Measurements from ENCODE around the gene RXRB.
A peak's percentile ranks its signal among the peaks of the same experiment; 100 is the strongest.

The RXRB gene

DNA sequence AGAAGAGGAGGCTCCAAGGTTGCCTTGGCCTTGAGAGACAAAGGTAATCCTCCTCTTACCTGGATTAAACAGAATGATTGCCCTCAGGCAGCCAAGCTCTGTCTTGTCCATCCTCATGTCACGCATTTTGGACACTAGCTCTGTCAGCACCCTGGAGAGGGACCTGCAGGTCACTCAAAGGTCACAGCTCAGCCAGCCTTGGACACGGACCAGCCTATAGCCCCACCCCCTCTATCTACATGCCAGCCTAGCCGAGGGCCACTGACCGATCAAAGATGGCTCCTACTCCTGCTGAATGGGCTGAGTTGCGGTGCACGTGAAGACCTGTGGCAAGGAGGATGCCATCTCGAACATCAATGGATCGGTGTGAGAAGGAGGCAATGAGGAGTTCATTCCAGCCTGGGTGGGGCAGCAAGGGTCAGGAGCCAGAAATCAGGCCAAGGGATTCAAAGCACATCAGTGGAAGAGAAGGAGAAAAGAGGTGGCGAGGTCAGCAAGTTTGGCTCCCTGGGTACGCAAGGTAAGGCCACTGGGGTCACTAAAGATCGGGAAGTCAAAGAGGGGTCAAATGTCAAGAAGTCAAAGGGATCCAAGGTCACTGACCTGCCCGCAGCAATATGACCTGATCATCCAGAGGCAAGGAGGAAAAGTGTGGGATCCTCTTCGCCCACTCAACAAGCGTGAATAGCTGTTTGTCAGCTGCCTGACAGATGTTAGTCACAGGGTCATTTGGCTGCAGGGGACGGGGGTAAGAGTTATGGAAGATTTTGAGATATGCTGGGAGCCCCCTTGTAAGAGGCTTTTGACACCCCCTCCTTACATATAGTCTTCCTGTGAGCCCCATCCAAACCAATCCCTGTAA lies 4.9 kb downstream of the RXRB start:
- no peak for DNase-seq

DNA sequence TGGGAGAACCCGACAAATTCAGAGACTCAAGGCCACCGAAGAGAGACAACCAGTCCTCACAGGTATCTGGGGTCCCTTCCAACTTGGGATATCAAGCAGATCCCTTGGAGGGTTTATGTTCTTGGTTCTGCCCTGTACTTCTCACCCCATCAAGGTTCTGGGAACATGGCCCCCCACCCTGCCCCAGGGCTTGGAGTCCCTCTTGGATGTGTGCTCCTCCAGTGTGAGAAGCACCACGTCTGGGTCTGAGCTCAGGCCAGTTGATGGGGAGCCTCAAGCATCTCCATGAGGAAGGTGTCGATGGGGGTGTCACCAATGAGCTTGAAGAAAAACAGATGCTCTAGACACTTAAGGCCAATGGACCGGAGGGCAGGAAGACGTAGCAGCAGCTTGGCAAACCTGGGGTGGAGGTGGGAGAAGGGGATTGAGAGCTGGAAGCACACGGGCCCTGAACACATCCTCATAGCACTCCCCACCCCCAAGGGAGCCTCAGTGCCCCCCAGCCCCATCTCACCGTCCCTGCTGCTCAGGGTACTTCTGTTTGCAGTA lies 6.0 kb downstream of the RXRB start:
- no peak for DNase-seq

DNA sequence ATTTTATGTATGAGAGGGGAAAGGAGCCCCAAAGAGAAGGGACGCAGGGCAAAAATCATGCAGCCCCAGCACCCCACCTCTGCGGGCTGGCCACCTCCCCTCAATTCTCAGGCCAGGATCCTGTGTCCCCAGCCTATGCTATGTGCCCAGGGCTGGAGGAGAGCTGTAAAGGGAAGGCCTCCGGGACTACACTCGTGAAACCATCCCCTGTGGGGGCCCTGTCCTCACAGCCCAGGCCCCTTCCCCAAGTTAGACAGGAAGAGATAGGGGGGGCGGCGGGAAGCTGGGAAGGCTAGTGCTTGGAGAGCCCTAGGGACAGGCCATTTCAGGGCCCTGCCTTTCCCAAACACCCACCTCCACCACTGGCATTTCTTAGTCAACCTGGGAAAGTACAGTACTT lies 6.8 kb downstream of the RXRB start:
- no peak for DNase-seq

DNA sequence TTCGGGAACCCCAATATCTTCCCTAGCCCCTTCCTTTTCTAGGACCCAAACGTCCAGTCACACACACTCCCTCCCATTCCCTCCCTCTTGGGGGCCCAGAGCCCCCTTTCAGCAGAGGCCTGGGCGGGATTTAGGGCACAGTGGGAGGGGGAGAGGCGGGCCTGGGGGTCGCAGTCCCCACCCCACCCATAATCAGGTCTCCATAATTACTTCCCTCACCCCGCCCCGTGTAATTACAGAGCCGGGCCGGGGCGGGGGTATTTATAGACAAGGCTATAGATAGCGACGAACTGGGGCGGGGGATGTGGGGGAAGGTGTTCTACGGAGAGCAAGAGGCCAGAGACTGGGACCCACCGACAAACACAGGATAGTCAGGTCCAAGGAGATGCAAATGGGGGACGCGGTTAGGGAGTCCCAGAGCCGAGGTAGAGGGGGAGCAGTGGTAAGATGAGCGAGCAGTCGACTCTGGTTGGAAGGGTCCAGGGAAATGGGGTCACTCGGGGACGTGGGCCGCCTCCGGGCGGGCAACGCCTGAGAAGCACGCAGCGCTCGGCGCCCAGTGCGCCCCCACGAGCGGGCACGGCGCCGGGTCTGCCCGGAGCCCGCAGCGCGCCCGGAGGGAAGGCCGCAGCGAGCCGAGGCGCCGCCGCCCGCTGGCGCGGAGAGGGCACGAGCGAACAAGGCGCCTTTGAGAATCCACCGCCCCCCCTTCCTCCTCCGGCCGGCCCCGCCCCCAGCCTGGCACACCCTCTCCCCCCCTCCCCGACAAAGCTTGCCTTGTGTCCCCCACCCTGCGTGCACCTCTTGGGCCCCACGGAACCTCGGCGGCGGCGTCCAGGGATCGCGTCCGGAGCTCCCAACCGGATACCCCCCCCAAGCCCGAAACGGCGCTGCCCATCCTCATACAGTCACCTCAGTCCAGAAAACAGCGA lies 7.5 kb downstream of the RXRB start:
- peak in 1 of 2 donors; percentile 34 for DNase-seq

DNA sequence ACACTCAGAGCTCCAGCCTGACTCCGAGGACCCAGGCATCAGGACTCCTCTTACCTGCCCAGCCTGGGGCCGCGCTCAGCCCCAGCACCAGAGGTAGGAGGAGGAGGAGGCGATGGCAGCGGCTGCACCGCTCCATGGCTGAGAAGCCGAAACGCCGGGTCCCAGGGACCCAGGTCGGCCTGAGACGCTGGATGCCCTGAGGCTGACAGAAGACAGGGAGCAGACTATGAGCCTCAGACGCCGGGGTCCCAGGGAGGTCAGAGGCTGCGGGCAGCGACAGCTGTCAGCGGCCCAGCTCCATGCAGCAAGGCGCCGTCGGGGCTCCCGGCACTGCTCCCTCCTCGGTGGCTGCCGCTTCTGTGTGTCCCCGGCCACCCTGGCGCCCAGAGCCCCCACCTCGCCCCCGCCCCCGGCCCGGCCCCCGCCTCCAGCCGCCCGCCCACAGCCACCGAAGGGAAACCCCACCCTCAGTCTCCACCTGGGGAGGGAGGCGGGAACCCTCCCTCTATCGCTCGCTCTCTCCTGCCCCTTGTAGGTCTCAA lies 8.3 kb downstream of the RXRB start, which contains the start of gene COL11A2:
COL11A2 (minus strand) TSS at position 363 of the 542 bp plus-strand sequence; CDS start at position 136, 227 bp downstream.
- peak; percentile 22 to 44 for DNase-seq

DNA sequence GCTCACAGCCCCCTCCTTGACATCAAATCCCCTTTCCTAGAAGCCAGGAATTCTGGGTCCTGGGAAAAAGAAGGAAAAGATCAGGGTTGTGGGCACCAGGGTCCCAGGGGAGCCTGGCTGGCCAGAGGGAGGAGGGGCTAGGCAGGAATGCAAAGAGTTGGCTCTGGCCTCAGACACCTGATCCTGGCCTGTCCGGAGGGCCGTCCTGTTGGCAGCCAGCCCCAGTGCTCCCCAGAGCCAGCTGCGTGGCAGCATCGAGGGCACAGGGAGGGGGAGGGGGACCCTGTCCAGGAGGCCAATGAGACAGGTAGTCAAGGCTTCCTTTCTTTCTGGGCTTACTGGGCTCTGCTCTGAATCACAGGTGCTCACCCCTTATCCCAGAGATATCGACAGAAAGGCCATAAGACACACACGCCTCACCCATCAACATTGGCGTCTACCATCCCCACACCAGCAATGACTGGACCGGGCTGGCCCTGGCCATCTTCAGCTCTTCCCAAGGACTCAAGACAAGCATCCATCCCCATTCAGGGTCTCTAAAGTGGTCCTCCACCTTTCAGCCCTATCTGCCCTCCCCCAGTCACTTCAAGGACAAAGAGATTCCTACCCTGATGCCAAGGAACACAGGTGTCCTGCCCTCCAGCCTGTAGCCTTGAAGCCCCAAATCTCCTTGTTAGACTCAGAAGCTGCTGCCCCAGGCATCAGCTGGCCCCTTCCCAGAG lies 8.9 kb downstream of the RXRB start:
- no peak for DNase-seq

DNA sequence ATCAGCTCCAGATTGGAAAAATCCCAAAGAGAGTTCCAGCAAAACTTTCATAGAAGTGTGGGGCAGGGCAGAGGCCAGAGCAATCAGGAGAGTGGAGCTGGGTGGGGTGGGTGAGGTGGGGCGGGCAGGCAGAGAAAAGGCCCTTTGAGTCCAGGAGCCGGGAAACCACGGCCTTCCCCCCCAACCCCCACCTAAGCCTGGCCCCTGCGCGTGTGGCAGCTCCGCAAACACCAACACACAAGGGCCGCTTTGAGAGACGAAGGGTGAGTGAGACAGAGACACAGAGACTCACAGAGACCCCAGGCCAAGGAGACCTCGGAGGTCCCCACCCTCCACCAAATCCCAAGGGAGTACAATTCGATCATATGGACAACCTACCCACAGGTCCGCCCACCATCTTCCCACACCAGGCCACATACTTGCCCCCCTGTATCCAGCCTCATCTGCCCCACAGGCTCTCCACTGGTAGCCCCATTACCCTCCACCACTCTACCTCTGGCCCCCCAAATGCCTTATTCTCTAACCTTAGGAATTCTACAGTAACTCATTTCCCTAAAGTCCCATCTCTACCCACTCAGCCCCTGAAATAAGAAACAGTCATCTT lies 9.9 kb downstream of the RXRB start:
- no peak for DNase-seq

DNA sequence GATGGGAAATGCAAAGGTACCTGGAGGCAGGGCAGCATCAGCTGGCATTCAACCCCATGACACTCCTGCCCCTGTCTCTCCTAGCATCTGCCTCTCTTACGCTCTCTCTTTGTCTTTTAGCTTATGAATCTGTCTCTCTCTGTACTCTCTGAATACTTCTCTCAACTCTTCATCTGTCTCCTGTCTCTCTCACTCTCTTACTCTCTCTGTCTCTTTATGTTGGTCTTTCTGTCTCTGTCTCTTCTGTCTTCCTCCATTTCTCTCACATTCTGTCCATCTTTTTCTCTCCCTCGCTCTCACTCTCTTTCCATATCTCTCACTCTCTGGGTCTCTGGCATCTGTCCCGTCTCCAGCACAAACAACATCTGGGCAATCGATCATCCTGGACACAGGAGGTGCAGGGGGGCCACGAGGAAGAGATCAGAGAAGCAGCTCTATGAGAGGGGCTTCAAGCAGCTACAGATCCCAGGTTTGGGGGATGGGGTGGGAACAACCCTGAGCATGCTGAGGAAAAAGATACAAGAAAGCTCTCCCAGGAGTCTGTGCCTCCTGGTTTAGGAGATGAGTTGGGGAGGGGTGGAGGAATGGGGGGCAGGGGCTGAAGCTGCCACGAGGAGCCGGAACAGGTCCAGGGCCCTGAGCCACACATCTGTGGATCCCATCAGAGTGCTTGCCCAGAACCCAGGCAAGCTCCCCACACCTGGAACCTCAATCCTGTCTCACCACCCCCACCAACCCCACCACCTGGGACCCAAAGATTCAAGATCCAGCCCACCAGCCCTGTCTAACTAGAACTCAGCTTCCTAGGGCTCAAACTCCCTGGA lies 10.6 kb downstream of the RXRB start:
- DNase-seq, result no peak

DNA sequence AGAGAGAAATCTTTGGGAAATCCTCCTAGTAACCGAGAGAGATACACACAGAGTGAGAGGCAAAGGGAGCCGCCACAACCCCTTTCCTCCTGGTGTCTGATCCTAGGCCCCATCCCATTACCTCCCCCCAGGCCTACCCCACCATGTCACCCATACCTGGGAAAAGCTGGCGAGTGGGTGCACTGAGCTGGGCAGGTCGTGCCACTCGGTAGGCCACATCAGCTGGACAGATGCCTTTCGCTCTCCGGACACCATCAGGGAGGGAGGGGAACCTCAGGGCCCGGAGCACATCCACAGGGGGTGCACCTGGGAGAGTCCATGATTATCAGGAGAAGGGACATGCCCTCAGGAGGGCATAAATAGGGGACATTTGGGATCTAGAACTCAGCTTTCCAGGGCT lies 11.3 kb downstream of the RXRB start:
- no peak for DNase-seq

DNA sequence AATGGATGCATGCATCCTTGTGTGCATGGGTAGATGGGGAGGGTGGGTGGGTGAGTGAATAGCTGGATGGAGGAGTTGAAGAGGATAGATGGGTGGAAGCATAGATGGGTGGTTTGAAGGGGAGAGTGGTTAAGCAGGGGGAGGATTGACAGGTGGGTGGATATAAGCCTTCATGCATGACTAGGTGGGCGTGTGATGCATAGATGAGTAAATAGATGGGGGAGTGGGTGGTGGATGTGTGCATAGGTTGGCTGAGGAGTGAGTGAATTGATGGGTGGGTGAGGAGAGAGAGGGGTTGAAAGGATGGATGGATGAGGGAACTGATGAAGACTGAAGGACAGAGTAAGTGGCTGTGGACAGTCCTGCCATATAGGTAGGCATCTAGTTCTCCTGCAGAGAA lies 12.7 kb downstream of the RXRB start:
- no peak for DNase-seq

DNA sequence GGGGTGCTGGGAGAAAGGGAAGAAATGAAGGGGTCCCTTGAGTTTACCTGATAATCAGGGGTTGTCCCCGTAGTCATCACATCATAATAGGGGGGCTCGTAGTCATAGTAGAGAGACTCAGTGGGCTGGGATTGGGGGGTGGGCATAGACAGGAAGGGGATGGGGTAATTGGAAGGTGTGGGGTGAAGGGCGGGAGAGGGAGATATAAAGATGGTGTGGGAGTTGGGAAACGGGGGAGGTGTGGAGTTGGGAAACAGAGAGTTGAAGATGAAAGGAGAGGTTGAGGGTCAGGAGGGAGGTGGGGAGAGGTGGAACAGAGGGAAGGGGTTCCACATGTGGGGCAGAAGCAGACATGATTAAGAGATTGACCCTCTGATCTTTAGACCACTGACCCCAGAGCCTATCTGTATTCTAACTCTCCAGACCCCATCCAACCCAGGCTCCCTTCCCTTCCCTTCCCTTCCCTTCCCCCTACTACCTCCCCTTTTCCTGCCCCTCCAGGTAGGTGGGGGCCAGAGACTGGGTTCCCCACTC lies 14.7 kb downstream of the RXRB start:
- DNase-seq, result no peak

DNA sequence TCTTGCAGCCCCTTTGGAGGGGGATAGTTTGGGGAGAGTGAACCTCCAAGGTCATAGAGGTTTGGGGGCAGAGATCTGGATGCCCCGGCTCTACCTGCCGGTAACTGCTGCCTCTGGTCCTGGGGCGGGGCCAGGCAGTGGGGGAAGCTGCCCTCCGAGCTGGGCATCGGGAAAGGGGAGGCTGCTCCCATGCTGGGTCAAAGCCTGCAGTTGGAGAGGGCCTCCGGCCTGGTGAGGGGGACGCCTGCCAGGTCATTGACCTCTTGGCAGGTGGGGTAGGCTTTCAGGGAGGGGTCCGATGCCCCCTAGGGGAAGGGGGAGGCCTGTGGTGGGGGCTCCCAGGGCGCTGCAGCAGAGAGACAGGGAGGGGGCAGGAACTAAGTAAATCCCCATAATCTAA lies 15.3 kb downstream of the RXRB start:
- no peak for DNase-seq

DNA sequence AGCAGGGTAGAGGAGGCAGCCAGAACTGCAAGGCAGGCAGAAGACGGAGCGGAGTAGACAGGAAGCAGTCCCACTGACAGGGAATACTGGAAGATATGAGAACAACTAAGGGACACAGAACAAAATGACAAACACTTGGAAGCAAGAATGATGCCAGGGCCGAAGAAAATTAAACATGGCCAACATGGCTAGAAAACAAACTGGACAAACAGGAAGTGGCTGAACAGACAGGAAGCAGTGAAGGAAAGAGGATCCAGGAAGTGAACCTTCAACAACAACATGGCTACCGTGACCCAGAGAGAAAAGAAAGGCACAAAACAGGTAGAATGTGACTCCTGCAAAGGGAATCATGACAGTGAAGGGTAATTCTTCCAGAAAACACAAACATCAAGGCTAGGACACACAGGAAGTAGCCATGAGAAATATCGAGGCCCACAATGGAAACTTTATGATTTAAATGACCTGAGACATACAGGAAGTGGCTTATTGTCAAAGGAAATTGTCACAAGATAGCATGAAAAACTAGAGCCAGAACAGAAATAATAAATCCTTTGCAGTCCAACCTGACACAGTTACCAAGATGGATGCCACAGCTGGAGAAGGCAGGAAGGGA lies 17.3 kb downstream of the RXRB start:
- DNase-seq, result no peak

DNA sequence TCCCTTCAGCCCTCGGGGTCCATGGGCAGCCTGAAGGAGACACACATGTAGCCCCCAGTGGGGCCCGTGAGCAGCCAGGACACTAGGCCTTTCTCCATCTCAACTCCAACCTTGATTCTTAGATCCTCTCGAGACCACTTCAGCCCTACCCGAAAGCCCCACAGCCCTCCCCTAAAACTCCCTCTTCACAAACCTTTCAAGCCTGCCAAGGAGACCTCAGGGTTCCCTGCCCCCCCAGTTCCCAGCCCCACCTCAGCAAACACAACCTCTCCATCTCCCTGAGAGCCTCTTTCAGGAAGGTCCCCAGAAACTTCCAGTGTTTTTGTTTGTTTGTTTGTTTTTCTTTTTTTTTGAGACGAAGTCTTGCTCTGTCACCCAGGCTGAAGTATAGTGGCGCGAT lies 19.3 kb downstream of the RXRB start:
- no peak for DNase-seq

DNA sequence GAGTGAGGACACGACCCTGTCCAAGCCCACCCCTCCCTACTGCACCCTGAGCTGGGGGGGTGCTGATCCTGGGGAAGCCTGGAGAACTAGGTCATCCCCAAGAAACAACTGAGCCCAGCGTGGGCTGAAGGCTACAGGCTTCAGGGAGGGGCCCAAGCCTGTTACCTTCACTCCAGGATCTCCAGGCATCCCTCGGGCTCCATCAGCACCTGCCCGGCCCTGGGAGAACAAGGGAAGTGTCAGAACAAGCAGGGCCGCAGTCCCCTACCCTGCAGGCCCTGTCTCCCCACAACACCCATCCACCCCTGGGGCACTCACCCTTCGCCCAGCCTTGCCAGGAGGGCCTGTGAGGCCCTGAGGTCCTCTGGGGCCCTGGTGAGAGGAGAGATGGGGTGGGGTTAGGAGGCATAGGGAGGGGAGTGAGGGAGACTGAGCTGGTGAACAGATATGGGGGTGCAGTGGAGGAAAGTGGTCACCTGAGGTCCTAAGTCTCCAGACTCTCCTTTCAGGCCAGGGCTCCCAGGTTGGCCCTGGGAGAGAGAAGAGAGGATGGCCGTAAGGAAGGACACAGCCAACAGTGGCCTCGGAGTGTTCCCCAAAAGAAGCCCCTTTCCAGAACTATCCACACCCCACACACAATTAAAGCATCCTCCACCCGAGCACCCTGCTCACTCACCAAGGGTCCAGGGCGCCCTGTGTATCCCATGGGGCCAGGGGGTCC lies 21.6 kb downstream of the RXRB start:
- DNase-seq, result no peak

DNA sequence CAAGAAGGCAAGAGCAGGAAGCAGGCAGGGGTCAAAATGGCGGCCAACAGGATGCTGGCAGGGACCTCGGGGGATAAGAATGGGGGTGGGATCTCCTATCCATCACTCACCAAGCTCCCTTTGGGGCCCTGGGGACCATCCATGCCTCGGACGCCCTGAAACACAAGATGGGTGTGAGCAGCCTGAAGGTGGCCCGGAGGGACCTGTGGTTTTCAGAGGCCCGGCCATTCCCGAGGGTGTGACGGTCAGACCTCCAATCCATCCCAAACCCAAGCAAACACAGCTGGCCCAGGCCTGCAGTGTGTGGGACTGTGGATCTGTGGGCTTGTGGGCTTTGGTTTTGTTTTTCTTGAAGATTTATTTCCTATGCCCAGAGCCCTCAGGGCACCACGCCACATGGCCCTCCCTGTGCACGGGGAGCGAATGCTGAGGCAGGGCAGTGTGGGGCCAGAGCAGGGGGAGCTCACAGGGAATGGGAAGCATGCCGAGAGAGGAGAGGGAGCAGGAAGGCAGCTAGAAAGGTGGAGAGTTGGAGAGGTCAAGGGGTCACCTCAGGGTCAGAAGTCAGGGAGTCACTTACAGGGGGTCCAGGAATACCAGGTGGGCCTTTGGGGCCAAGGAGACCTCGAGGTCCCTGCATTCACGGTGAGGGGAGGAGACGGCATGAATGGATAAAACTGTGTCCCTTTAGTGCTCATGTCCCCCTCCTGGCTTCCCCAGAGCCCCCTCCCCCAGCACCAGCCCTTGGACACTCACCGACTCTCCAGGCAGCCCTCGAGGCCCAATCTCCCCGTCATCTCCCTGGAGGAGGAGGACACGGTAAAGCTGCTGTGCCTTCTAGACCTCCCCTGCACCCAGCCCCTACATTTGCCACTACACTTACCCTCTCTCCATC lies 22.7 kb downstream of the RXRB start:
- no peak for DNase-seq

DNA sequence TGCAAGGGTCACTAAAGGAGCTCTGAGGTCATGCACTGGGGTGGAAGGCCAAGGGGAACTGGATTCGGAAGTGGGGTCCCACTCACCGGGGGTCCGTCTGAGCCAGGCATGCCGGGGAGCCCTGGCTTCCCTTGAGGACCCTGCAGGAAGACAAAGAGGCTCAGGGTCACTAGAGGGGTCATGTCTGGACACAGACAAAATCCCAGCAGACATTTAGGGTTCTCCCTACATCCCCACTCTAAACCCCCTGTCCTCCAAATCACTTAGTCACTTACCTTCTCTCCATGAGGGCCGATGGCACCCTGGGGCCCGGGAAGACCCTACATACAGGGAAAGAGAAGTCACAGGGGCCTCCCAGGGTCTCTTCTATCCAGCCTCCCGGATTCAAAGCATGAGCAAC lies 23.6 kb downstream of the RXRB start:
- DNase-seq, result no peak

DNA sequence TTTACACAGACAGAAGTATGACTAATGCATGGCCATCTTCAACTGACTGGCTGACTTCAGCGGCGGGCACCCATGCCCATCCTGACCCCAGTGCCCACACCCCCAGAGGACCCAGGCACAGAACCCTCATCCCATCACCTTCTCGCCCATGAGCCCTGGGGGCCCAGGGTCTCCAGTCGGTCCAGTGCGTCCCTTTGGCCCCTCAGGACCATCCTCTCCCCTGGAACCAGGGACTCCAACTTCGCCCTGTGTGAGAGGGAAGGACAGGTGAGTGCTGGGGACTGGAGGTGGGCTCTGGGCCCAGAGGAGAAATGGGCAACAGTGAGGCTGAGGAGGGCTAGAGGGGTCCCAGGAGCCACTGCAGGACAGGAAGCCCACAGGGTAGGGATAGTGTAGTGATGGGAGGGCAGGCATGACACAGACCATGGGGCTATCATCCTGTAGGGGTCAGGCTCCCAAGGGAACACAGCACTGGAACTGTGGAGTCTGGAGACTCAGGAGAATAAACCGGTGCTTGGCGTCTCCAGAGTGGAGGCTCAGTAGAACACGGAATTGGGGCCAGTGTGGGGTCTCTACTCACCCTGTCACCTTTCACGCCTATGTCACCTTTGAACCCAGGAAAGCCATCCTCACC lies 24.9 kb downstream of the RXRB start:
- DNase-seq, result no peak

Measured in CD4-positive, alpha-beta T cell treated with Interferon alpha-2 for 1 hour (primary cell).